COLO668 (cell line): Measurements from ENCODE around the gene EXOSC2.

Experiments used
- DNase-seq: peaks from one replicate; lab custom pipeline; 2025; ENCODE audit not compliant: unreplicated experiment; lab: John Stamatoyannopoulos, UW

EXOSC2 gene

DNA sequence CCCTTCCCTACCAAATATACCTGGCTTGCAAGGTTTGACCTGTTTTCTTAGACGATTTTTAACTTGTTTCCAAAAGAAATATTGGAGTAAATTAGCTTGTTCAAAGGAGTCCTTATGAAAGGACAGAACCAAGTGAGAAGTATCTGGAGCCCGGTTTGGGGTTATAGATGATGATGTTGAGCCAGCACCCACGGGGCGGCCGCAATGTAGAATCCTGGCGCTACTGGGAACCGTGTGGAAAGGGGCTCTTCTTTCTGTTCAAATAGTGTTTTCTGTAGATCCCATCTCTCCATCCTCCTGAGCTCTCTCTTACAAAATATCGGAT lies 517 bp upstream of the EXOSC2 start:
- no peak for DNase-seq

DNA sequence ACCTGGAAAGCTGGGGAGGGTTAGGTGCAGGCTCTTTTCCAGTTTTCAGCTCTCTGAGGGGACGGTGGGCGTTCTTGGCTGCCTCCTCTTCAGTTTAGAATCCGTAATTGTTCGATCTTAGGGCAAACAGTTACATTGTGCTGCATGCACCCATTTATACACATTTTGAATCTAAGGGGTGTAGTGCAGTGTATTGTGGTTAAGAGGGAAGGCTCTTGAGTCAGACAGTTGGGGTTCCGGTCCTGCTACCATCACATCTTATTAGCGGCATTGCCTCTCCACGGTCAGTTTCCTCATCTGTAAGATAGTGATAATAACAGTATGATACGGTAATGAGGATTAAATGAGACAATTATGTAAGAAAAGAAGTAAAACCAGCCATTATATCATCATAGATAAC lies 625 bp downstream of the EXOSC2 start:
- no peak for DNase-seq

DNA sequence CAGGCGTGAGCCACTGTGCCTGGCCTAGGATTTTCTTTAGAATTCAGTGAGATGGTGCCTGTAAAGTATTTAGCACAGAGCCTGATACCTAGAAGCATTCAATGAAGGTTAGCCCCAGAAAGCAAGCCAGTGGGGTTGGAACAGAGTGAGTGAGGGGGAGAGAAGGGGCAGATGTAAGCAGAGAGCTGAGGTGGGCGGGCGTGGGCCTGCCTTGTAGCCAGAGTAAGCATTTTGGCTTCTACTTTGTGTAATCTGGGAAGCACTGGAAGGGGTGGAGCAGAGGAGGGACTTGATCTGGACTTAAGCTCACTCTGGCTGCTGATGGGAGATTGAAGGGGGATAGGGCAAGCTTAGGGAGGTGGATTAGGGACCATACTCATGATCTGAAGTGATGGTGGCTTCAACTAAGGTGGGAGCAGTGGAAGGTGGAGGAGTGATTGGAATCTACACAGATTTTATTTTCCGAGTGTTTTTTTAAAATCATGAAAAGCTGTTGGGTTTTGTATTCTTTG lies 2.6 kb downstream of the EXOSC2 start:
- DNase-seq = no peak

DNA sequence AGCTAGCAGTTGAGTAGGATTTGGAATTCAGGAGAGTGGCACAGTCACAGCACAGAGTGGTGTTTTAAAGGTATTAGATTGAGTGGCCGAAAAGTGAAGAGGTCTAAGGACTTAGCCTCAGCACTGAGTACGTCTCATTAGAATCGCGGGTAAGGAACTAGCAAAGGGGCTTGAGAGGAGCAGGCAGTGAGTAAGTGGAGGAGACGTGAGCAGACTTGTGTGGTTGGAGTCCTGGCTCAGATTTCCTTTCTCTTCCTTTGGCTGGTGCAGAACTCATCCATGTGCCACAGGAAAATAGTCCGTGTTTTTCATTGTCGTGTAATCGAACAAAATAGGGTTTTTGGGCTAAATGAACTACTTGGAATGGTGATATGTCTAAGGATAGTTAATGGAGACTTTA lies 3.4 kb downstream of the EXOSC2 start:
- DNase-seq = no peak

DNA sequence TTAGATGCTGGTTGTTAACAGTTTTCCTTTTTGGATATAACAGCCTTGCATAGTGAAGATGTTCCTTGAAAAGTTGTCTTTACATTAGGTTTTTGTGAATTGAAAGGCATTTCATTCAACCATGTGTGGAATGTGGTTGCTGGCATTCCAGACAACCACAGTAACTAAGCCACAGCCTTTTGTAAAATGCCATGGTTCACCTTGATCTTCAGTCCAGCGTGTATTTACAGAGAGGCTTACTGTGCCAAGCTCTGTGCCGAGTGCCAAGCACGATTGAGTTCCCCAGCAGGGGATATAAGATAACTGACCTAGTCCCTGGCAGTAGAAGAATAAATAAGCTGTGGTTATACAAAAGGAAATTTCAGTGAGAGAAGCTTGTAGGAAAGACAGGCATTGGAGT lies 4.9 kb downstream of the EXOSC2 start:
- no peak for DNase-seq

DNA sequence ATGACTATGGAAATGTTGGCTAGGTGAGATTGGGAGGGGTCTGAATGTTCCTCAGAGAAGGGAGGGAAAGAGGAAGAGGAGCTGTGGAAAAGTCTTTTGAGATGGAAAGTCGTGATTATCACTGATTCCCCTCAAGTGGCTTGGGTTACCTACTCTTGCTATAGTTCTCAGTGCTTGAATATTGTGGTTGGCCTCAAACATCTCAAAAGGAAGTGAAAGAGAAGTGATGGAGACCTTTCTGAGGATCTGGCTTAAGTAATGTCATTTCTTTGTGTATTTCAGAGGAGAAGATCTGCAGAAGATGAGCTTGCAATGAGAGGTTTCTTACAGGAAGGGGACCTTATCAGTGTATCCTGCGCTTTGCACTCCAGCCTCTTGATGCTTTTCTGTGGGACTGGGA lies 5.5 kb downstream of the EXOSC2 start:
- no peak for DNase-seq

DNA sequence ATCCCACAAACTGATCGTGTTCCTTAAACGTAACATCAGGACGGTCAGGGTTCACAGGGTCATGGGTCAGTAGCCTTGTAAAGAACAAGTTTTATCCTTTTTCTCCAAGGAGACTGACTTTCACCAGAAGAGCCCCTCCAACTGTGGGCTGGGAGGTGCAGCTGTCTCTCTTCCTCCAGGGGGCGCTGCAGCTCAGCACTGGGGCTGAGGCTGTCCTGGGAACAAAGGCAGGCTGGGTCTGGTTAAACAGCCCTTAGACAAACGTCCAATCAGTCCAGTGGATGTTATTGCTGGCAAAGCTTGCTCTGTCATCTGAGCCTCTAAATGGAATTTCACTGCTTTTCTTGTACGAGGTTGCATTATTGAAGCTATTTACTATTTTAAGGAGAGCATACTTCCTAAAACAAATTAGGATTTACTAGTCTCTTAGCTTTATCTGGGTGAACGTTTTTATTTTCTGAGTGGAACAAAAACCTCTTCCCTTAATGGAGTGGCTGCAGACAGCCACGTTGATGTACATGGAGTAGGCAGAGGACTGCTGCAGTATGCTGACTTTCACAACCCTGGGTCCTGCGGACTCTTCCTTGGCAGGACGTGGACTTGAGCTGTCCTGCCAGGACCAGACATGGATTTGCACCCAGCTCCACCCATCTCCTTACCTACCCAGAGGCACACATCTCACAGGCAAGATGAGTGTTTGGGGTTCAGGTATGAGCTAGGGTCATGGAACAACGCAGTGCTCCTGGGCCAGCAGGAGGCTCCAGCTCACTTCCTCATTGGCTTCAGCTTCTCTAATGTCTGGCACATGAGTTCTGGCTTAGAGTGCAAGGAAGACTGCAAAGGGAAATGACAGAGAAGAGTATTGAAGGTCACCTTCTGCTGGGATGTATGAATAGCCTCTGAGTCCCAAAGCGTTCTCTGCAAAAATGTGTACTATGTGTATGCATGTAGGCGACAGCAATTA lies 7.8 kb downstream of the EXOSC2 start:
- peak; percentile 74 for DNase-seq

DNA sequence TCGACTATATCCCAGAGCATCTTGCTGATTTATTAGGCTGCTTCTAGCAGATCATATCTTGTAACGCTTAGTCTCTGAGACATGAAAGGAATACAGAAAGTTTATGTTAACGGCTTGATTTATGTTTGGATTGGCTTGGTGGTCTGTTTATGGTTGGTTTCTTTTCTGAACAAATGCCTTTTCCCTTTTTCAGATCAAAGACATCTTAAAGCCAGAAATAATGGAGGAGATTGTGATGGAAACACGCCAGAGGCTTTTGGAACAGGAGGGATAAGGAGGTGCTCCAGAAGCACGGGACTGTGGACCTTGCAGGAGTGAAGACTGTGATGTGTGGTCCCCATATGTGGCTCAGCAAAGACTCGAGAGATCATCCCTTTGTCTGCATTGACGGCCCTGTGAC lies 9.9 kb downstream of the EXOSC2 start:
- DNase-seq = no peak

DNA sequence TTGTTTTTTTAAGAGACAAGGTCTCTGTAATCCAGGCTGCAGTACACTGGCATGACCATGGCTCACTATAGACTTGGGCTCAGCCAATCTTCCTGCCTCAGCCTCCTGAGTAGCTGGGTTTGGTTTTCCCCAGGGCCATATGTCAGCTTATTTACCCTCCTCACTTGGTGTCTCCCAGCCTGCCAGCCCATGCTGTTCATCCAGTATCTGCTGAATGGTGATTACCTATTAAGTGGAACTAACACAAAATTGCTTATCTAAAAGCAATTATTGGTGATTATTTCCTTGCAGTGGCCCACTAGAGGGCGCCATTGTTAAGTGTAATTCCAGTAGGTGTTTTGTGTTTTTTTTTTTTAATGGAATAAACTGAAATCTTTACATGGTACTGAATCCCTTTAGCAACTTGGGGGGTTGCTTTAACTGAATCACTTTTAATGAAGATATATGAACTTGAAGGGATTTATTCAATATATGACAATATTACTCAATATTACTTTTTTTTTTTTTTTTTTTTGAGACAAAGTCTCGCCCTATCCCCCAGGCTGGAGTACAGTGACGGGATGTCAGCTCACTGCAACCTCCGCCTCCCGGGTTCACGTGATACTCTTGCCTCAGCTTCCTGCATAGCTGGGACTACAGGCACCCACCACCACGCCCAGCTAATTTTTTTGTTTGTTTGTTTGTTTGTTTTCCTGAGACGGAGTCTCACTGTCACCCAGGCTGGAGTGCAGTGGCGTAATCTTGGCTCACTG lies 13.8 kb downstream of the EXOSC2 start:
- DNase-seq = peak; percentile 67

DNA sequence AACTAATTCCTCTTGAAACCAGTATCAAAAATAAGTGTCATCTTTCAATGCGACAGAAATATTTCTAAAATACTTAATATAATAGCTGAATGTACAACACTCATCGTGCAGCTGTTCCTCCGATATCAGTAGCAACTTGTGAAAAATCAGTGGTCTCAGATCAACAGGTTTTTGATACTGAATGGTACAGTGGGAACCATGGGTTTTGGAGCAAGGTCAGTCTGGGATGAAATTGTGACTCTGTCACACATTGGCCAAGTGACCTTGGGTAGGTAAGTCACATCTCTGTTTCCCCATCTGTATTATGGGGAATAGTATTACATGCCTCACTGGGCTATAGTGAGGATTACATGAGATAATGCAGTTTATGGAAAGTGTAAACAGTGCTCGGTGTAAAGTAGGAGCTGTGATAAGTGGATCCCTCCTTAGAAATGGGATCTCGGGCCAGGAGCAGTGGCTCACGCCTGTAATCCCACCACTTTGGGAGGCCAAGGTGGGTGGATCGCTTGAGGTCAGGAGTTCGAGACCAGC lies 17.3 kb downstream of the EXOSC2 start:
- DNase-seq = no peak

DNA sequence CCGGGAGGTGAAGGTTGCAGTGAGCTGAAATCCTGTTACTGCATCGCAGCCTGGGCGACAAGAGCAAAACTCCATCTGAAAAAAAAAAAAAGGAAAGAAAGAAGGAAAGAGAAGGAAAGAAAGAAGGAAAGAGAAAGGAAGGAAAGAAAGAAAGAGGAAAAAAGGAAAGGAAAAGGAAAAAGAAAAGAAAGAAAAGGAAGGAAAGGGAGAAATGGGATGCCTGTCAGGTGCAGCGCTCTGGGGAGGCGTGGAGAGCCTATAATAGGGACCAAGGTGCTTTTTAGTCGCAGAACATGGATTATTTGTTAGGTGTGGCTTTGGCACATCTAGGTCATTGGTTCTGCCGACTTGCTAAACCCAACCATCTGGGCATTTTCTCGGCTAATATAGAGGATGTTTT lies 17.9 kb downstream of the EXOSC2 start:
- DNase-seq = no peak

DNA sequence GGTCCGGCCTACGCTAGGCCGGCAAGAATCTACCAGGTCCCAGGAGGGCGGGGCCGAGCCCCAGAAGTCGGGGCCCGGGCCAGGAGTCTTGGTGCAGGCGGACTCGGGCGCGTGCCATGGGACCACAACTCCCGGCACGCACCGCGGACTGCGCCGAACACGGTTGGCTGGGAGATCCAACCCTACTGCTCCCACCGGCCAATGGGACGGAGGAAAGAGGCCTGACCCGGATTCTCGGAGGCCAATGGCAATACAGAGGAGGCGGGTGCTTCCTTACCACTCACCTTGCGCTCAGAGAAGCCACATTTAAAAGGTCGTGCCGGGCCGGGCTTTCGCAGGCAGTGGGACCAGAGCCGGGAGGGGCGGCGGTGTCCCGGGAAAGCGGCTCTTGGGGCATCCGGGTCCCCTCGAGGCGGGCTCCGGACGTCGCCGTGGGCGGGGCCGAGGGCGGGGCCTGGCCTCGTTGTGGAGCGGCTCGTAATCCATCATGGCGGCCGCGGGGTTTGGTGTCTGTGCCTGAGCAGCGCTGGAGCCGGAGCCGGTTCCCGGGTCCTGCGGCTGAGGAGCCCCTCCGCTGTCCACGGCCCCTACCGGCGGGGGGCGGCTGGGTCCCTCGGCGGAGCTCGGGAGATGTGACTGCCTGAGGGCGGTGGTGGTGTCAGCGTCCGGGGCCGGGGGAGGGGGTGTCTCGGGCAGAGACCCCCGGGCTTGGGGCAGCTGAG lies 19.1 kb downstream of the EXOSC2 start:
- peak; percentile 96 for DNase-seq

DNA sequence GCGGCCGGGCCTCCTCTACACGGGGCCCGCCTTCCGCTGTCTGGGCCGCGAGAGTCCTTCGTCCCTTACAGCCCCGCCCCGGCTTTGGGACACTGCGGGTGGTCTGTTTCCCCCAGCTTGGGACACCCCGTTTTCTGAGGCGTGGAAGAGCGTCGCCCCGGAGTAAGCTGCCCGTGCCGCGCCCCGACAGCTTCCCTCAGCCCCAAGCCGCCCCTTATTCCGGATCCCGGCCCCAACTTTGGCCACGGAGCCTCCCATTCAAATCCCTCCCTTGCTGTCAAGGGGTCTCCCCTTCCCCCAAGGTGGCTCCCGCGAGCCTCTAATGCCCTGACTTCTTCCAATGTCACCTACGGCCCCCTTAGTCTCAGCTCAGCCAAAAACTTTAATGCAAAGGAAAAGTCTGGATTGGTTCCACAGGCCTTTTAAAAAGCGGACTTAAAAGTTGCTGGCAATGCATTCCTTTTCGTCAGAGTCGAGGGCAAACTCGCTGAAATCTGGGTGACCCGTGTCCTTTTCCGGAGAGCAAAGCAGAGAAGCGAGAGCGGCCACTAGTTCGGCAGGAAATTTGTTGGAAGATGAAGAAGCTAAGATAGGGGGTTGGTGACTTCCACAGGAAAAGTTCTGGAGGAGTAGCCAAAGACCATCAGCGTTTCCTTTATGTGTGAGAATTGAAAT lies 19.8 kb downstream of the EXOSC2 start:
- DNase-seq = peak; percentile 30

DNA sequence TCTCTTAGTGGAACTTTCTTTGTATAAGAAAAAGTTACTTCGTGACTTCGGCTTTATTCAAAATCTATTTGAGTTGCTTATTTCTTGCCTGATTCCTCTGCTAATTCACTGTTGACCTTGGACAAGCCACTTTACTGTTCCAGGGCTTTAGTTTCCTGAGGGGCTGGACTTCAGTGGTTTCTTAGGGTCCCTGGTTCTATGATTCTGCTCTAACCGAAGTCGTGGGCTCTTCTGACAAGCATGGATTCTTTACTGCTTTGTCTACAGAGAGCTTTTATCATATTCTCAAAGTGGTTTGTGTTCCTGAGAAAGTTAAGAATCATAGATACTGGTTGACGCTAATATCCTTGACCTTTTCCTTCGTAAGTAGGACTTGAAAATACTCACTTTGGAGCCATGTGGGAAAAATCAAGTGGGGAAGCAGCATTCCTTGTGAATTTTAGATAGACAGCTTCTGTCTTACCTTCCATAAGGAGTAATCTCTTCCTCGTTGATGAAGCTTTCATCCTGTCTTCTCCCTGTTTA lies 21.1 kb downstream of the EXOSC2 start:
- DNase-seq = no peak

DNA sequence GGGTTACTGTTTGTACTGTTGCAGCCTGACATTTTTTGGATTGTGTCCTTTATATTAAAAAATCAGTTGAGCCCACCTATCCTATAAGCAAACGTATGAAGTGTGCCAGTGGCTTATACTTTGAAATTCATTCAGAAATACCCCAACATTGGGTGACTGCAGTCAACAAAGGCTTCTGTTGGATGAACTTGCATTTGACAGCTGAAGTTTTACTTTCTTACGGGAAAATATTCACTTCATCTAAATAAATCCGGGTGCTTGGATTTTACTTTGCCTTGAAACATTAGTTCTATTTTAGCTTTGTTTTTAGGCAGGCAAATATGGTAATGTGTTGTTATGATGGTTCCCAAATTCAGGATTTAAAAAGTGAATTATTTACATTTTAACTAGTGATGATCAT lies 21.7 kb downstream of the EXOSC2 start:
- no peak for DNase-seq

DNA sequence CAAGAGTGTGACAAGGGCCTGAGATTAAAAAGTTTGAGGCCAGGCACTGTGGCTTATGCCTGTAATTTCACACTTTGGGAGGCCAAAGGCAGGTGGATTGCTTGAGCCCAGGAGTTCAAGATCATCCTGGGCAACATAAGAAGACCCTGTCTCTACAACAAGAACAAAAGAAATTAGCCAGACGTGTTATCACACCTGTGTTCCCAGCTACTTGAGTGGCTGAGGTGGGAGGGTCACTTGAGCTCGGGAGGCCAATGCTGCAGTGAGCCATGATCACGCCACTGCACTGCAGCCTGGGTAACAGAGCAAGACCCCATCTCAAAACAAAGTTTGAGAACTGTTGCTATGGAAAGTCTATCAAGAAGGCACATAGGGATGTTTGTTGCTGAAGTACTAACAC lies 25.0 kb downstream of the EXOSC2 start:
- DNase-seq = no peak

DNA sequence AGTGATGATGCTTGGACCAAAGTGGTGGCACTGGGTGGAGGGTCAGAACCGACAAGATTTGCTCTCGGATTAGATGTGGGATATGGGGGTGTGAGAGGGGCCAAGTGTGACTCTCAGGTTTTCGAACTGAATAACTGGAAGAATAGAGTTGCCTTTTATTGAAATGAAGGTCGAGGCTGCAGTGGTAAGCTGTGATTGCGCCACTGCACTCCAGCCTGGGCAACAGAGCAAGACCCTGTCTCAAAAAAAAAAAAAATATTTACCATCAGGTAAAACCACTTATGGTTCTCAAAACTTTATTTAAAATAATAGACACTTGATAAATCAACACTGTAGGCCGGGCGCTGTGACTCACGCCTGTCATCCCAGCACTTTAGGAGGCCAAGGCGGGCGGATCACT lies 27.2 kb downstream of the EXOSC2 start:
- DNase-seq = no peak

DNA sequence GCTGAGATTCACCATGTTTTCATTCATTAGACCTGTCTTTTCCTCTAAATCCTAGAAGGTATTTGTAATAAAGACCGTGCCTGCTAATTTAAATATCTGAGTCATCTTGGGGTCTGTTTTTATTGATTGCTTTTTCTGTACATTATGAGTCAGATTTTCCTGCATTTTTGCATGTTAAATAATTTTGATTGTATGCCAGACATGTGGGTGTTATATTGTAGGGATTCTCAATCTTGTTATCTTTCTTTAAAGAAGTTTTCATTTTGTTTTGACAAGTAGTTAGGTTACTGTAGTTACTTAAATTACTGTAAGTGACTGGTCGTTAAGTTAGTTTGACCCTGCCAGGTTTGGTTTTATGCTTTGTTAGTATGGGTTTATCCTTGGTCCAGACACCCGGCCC lies 35.1 kb downstream of the EXOSC2 start:
- no peak for DNase-seq

DNA sequence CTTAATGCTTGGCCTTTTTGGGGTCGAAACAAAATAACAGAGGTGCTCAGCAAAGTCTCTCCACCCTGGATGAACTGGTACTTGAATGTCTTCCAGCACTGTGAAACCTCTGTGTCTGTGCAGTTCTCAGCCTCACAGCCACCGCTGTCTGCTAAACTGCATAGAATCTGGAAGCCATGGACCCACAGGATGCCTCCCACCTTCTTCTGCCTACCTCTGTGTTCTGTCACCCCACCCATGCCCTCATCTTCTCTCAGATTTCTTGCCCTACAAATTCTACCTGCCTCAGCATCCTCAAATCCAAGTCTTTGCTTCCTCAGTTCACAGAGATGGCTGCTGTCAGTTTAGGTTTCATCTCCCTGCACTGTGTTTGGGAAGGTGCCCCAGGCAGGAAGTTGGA lies 35.6 kb downstream of the EXOSC2 start:
- DNase-seq = no peak

DNA sequence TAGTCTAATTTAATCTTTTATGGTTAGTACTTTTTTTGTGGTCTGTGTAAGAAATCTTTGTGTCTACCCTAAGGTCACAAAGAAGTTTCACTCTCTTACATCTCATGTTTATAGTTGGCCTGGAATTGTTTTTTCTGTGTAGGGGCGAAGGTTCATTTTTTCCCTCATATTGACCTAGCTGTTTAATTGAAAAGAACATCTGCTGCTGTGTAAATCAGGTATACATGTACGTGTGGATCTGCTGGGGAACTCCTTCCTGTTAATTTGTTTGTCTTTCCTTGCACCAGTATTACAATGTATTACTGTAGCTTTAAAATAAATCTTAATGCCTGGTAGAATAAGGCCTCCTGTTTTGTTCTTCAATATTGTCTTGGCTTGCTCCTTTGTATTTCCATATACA lies 37.8 kb downstream of the EXOSC2 start:
- DNase-seq = peak; percentile 18

DNA sequence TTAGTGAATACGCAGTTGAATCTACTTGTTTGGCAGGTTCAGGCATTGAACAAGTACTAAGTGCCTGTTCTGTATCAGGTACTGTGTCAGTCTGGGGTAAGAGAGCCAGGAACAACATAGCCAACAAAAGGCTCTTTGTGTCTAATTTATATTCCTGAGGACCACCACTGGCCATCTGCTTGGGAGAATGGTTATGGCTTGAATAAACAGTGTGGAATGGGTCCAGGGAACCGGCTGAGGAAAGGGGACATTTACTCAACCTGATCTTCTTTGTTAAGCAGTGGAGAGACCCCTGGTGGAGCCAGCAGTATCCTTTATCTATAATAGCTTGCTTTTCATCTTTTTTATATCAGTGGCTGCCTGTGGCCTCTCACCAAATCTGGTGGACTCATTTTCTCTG lies 38.6 kb downstream of the EXOSC2 start:
- DNase-seq = peak; percentile 53
